Measurements from ENCODE around the gene PI4KA.
"Not testable (repeated sequence)": the region's sequence is repeated elsewhere in the genome, so short reads cannot be mapped to it uniquely, and the experiment has no call there.

DNA sequence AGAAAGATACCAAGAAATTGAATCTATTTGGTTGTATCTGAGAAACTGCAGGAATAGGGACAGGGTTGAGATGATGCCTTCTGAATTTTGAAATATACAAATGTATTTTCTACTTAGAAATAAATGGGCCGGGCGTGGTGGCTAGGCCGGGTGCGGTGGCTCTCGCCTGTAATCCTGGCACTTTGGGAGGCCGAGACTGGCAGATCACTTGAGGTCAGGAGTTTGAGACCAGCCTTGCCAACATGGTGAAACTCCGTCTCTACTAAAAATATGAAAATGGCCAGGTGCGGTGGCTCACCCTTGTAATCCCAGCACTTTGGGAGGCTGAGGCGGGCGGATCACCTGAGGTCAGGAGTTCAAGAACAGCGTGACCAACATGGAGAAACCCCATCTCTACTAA, 172.8 kb downstream of the PI4KA start:
- TF ChIP-seq, protein P1, sequence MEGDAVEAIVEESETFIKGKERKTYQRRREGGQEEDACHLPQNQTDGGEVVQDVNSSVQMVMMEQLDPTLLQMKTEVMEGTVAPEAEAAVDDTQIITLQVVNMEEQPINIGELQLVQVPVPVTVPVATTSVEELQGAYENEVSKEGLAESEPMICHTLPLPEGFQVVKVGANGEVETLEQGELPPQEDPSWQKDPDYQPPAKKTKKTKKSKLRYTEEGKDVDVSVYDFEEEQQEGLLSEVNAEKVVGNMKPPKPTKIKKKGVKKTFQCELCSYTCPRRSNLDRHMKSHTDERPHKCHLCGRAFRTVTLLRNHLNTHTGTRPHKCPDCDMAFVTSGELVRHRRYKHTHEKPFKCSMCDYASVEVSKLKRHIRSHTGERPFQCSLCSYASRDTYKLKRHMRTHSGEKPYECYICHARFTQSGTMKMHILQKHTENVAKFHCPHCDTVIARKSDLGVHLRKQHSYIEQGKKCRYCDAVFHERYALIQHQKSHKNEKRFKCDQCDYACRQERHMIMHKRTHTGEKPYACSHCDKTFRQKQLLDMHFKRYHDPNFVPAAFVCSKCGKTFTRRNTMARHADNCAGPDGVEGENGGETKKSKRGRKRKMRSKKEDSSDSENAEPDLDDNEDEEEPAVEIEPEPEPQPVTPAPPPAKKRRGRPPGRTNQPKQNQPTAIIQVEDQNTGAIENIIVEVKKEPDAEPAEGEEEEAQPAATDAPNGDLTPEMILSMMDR (IDR thresholded peaks at IDR 0.05 in 8 of 11, conservative IDR thresholded peaks at IDR 0.05 in 3 of 11) = not testable (repeated sequence)
- not testable (repeated sequence) for TF ChIP-seq POLR2AphosphoS5, POLR2A (IDR thresholded peaks at IDR 0.05)

Measured in spleen (tissue), 7 donors.